GM19372 (cell line): Measurements from ENCODE around the gene SHB.

Experiments used
- ATAC-seq: cut with Tn5 transposase; IDR thresholded peaks from one replicate; pipeline ENCODE4 v1.9.1; 2021; ENCODE audit warnings: mild to moderate bottlenecking, low read depth, moderate library complexity; ENCODE audit not compliant: unreplicated experiment

Gene SHB

GRCh38 chr9:37944266-37944650, 124.8 kb downstream of the SHB start:
- ATAC-seq: no peak

- no peak for ATAC-seq
Observed at GRCh38 chr9:37943345-37944265, 125.4 kb downstream of the SHB start.

DNA sequence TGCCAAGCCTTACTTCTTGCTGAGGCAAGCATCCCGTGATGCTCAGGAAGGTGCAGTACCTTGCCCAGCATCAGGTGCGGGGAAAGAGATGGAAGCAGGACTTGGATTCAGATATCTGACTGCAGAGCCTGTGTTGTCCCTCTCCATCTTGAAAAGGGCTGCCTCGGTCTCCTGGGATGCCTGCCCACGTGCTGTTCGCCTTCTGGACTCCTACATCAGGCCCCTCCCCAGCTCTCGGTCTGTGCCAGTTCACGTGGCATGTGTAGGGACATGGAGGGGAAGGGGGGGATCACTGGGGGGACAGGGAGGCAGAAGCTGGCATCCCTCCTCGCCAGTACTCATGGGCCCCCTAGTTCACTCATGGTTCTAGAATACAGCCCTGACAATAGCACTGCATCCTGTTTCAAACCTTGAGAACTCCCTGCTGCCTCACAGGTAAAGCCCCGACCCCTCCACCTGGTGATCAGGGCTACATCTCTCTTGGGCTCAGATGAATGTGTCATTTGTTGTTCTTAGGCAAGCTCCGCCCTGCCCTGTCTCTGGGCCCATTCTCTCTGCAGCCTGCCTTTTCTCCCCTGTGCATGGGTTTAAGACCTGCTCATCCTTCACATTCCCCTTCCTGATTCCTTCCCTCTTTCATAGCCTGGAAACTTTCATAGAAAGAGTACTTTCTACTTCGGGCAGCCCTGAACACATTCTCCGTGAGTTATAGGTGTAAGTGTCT, 126.2 kb downstream of the SHB start:
- ATAC-seq: no peak

GRCh38 chr9:37941253-37941652, 127.8 kb downstream of the SHB start:
- no peak for ATAC-seq

- ATAC-seq: no peak
Observed at GRCh38 chr9:37939575-37940095, 129.4 kb downstream of the SHB start.

GRCh38 chr9:37938121-37938891, 130.7 kb downstream of the SHB start:
- ATAC-seq: no peak

DNA sequence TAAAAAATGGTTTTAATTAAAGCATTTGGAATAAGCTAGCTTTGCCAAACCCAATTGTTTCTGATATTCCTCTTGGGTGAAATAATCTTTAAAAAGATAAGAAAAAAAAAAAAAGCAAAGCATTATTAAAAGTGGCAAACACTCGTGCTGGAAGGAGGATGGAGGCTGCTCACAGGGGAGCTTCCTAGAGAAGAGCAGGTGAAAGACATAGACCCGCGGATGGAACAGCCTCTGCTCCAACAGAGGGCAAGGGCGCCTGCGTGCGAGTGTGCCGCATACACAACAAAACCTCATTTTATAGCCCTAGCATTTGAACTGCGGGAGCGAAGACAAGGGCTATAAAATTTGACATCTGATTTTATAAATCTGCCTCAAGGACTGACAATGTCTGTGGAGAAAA, 131.7 kb downstream of the SHB start:
- ATAC-seq: no peak

DNA sequence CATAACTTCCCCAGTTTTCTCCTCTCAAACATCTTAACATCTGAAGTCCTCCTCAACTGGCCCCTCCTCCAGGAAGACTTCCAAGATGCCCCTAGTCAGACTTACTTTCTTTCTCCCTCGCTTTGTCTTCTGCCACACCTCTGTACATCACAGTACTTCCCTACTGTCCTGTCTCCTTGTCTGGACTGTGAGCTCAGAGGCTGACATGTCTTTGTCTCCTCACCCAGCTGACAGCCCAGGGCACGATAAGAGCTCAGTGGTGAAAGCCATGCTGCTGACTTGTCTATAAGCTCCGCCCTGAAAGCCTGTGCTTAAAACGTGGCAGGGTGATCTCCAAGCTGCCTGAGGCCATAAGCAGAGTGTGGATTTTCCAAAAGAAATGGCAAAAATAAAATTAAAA, 132.1 kb downstream of the SHB start:
- ATAC-seq: no peak

DNA sequence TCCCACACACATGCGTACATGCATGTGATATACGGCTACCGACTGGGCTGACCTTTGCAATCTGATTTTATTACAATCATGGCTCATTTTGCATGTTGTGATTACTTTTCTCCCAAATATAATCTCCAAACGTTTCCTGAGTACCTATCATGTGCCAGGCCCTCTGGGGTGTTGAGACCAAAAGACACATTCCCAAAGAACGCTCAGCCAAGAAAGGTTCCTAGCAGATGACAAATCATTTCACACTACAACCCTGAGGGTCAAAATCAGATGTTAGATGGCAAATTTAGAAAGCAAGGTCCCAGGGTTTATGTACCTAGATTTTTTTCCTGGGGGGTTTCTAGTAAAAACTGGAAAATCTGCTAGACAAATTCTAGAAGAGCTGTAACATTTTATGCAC, 132.7 kb downstream of the SHB start:
- no peak for ATAC-seq

GRCh38 chr9:37935096-37935495, 133.9 kb downstream of the SHB start:
- no peak for ATAC-seq

GRCh38 chr9:37931592-37931991, 137.4 kb downstream of the SHB start:
- ATAC-seq: no peak

GRCh38 chr9:37929441-37929895, 139.6 kb downstream of the SHB start:
- no peak for ATAC-seq

- ATAC-seq: no peak
Observed at GRCh38 chr9:37928552-37929430, 140.2 kb downstream of the SHB start.

GRCh38 chr9:37927601-37928551, 141.2 kb downstream of the SHB start:
- ATAC-seq: no peak

DNA sequence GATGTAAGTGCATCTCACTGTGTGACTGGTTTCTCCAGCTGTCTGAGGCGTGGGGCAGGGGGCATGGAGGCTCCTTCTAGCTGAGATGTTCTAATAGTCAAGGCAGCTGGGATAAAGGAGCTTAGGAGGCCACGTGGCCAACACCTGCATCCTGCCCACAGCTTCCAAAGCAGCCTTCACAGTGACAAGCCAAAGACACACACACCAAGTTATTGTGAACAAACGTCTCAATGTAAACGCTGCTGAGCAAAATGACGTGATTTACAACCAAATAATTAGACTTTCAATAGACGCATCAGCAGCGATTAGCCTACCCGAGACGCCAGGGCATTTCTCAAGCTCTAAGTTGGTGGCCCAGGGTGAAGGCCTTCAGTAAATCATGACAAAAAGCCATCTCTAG, 141.9 kb downstream of the SHB start:
- no peak for ATAC-seq

- no peak for ATAC-seq
Observed at GRCh38 chr9:37926737-37927118, 142.3 kb downstream of the SHB start.

DNA sequence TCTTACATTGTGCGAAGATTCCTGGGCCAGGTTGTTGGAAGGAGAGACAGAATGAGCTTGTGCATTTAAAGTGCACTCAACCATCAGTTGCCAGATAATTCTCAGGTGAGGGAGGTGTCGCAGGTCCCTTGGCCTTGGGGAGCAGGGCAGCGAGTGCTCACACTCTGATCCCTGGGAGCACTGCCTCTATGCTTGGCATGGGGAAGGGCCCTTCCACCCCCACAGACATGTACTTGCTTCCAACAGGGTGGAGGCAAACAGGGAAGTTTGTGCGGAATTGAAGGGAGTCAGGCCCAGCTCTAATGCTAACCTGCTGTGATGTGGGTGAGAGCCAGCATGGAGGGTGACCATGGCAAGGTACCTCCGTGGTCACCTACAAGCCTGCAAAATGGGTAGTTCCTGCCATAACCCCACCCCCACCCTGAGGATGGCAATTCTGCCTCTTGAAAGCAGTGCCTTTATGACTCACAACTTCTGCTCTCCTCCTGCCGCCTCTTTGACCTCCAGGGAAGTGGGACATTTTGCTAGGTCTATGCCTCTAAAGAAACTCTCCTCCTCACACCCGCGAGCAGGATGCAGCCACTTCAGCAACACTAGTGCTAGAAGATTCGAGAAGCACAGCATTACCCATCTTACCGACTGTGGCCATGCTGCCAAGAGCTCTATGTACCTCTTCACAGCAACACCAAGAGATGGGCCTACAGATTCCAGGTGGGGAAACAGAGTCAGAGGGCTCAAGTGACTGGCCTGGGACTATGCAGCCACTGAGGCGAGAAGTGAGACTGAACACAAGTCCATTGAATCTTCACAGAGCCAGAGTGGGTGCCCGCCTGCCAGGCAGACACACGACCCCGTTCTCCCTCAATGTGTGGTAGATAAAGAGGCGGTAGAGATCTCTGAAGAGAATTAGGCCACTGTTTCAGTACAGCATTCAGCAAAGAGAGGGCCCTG, 143.0 kb downstream of the SHB start:
- no peak for ATAC-seq

- ATAC-seq: no peak
Observed at GRCh38 chr9:37925006-37925405, 144.0 kb downstream of the SHB start.
